GM23338 (cell line): ENCODE measurements around the gene COL25A1. TPM values are rescaled to one million over a fixed set of nuclear protein-coding genes. Genes with fewer than 3 reads are reported as not detected.

ENCODE experiments used
- ATAC-seq: fragments of 200-7000 bp; cut with Tn5 transposase; 3 replicates; pipeline ENCODE4 v1.9.1; 2020
- DNase-seq: peaks from one replicate; pipeline ENCODE4 v3.0.0-alpha.2; 2015; ENCODE audit warnings: low spot score
- H2AFZ ChIP-seq: fragments of 200-600 bp; sonication (generic); 2 replicates; pipeline ENCODE4 v1.8.0; 2016; ENCODE audit warnings: antibody characterized with exemption, mild to moderate bottlenecking, moderate library complexity
- H3F3A ChIP-seq: fragments of 200-600 bp; sonication (generic); replicated peaks from 2 replicates; pipeline ENCODE4 v1.8.0; 2017; ENCODE audit warnings: antibody characterized with exemption, mixed run types, low read depth
- H3K27ac ChIP-seq: fragments of 200-600 bp; sonication (generic); 2 replicates; pipeline ENCODE4 v1.6.1; 2016; ENCODE audit warnings: low read depth
- H3K27me3 ChIP-seq: fragments of 200-600 bp; sonication (generic); 2 replicates; pipeline ENCODE4 v1.8.0; 2016; ENCODE audit warnings: mild to moderate bottlenecking, mixed run types, moderate library complexity; ENCODE audit not compliant: insufficient read depth
- H3K36me3 ChIP-seq: fragments of 200-600 bp; sonication (generic); 2 replicates; pipeline ENCODE4 v1.8.0; 2016; ENCODE audit warnings: mild to moderate bottlenecking; ENCODE audit not compliant: insufficient read depth
- H3K4me1 ChIP-seq: fragments of 200-600 bp; sonication (generic); 2 replicates; pipeline ENCODE4 v1.8.0; 2016; ENCODE audit warnings: mild to moderate bottlenecking, moderate library complexity; ENCODE audit not compliant: insufficient read depth
- H3K4me2 ChIP-seq: fragments of 200-600 bp; sonication (generic); 2 replicates; pipeline ENCODE4 v1.7.1; 2017; ENCODE audit warnings: mixed run types
- H3K4me3 ChIP-seq: fragments of 200-600 bp; sonication (generic); 2 replicates; pipeline ENCODE4 v1.6.1; 2016; ENCODE audit warnings: mixed run types
- H3K79me2 ChIP-seq: fragments of 200-600 bp; sonication (generic); replicated peaks from 2 replicates; pipeline ENCODE4 v1.8.0; 2017; ENCODE audit warnings: mild to moderate bottlenecking; ENCODE audit not compliant: insufficient read depth
- H3K9me2 ChIP-seq: fragments of 200-600 bp; sonication (generic); 2 replicates; pipeline ENCODE4 v1.8.0; 2017; ENCODE audit not compliant: insufficient read depth
- H4K20me1 ChIP-seq: fragments of 200-600 bp; sonication (generic); replicated peaks from 2 replicates; pipeline ENCODE4 v1.8.0; 2017; ENCODE audit warnings: mild to moderate bottlenecking; ENCODE audit not compliant: insufficient read depth
- H3K27ac Mint-ChIP-seq: 2 replicates; pipeline ENCODE4 v1.8.0; 2020; ENCODE audit warnings: inconsistent platforms, mild to moderate bottlenecking, moderate library complexity, mixed read lengths
- H3K27me3 Mint-ChIP-seq: 3 replicates; pipeline ENCODE4 v1.8.0; 2022; ENCODE audit warnings: low read depth, mild to moderate bottlenecking, moderate library complexity, mixed read lengths, inconsistent platforms; ENCODE audit not compliant: insufficient read depth, poor library complexity
- H3K36me3 Mint-ChIP-seq: 3 replicates; pipeline ENCODE4 v1.8.0; 2021; ENCODE audit warnings: low read depth, mild to moderate bottlenecking, inconsistent platforms, moderate library complexity, mixed read lengths
- H3K4me1 Mint-ChIP-seq: 3 replicates; pipeline ENCODE4 v1.8.0; 2020; ENCODE audit warnings: mild to moderate bottlenecking, inconsistent platforms, mixed read lengths
- H3K4me3 Mint-ChIP-seq: 3 replicates; pipeline ENCODE4 v1.8.0; 2021; ENCODE audit warnings: moderate library complexity, mild to moderate bottlenecking, inconsistent platforms, mixed read lengths
- H3K9me3 Mint-ChIP-seq: 3 replicates; pipeline ENCODE4 v1.8.0; 2020; ENCODE audit warnings: moderate library complexity, mild to moderate bottlenecking, inconsistent platforms, mixed read lengths
- CREB1 ChIP-seq: fragments of 250-450 bp; sonication (Bioruptor Pico); IDR thresholded peaks from 2 replicates; pipeline ENCODE4 v1.5.0; 2020; ENCODE audit warnings: low read depth, mild to moderate bottlenecking, moderate library complexity
- POLR2AphosphoS5 ChIP-seq: IDR thresholded peaks from 2 replicates; pipeline ENCODE4 v1.6.1; 2016; ENCODE audit warnings: antibody characterized with exemption, low read depth
- REST ChIP-seq: IDR thresholded peaks from one replicate; pipeline ENCODE4 v1.6.1; 2018; ENCODE audit warnings: antibody characterized with exemption; ENCODE audit not compliant: unreplicated experiment
- STAT1 ChIP-seq: IDR thresholded peaks from one replicate; pipeline ENCODE4 v1.6.1; 2016; ENCODE audit warnings: antibody characterized with exemption; ENCODE audit not compliant: unreplicated experiment
- ZNF462 ChIP-seq: fragments of 250-450 bp; sonication (Bioruptor Pico); IDR thresholded peaks from 2 replicates; pipeline ENCODE4 v1.5.0; 2020; ENCODE audit warnings: mild to moderate bottlenecking, moderate library complexity
- polyA plus RNA-seq: library from polyadenylated mRNA; unstranded; fragments of >200 nt; fragmentation: Nextera tagmentation; extraction: Ambion mirVana; gene quantifications from 2 replicates; pipeline ENCODE4 v1.2.1, GENCODE V29; 2016
- total RNA-seq: library from RNA; depleted of rRNA; stranded (reverse); fragments of >200 nt; shearing (Covaris generic); gene quantifications from 2 replicates; pipeline ENCODE4 v1.2.3, GENCODE V29; 2014

COL25A1 gene
- total and polyA plus RNA-seq, 2 experiments from 2014 or later, result 3.9 to 5.6 TPM

GRCh38 chr4:109049926-109050325, 252.5 kb downstream of the COL25A1 start (continued):
- no peak for TF ChIP-seq ZNF462

- no peak overlapping the region for H3K27ac ChIP-seq
- Mint-ChIP-seq H3K27me3 (no peaks in the 10 kb centered on the region), H3K4me1 (no peaks in the 10 kb centered on the region), H3K9me3 (no peaks in the 10 kb centered on the region), H3K4me3 (no peak overlapping the region), H3K36me3 (no peaks in the 10 kb centered on the region), H3K27ac (no peak overlapping the region)
- H3K4me2 ChIP-seq, result no peak overlapping the region
- no peaks in the 10 kb centered on the region for H3K36me3 ChIP-seq
- no peak for DNase-seq
- no peaks in the 10 kb centered on the region for H3K27me3 ChIP-seq
- no peaks in the 10 kb centered on the region for H4K20me1 ChIP-seq
- no peaks in the 10 kb centered on the region for H3K9me2 ChIP-seq
- no peaks in the 10 kb centered on the region for H3F3A ChIP-seq
- H2AFZ ChIP-seq, result no peak overlapping the region
- ATAC-seq, result no peak
- no peak overlapping the region for H3K4me3 ChIP-seq
- H3K4me1 ChIP-seq, result no peaks in the 10 kb centered on the region
- no peaks in the 10 kb centered on the region for H3K79me2 ChIP-seq
- TF ChIP-seq STAT1 (no peak), CREB1 (CRISPR knock-in tag) (no peak), REST (no peak), ZNF462 (no peak), POLR2AphosphoS5 (no peak)
These were observed 255.8 kb downstream of the COL25A1 start for GRCh38 chr4:109046471-109047201.
